Measurements from ENCODE around the gene TGFB1.

The TGFB1 gene

GRCh38 chr19:41353466-41354342, at the start of gene TGFB1:
Gene TGFB1, minus strand, starts transcription at chr19:41353922. Its CDS starts 878 bp downstream, at chr19:41353044.
- DNase-seq (ENCODE audit: low spot score) = peak; percentile 99
- TF ChIP-seq CTCF (IDR thresholded peaks at IDR 0.05; ENCODE audit: extremely low read depth, missing control alignments) = peak; percentile 92

- no peak for DNase-seq (ENCODE audit: low spot score)
- TF ChIP-seq CTCF (IDR thresholded peaks at IDR 0.05; ENCODE audit: extremely low read depth, missing control alignments) = no peak
These were observed 48.3 kb upstream of the TGFB1 start for GRCh38 chr19:41402010-41402409.

- DNase-seq (ENCODE audit: low spot score) = no peak
- TF ChIP-seq CTCF (IDR thresholded peaks at IDR 0.05; ENCODE audit: extremely low read depth, missing control alignments) = no peak
These were observed 47.8 kb upstream of the TGFB1 start for GRCh38 chr19:41401483-41401882.

- no peak for TF ChIP-seq CTCF (IDR thresholded peaks at IDR 0.05; ENCODE audit: extremely low read depth, missing control alignments)
- DNase-seq (ENCODE audit: low spot score) = no peak
These were observed 45.8 kb upstream of the TGFB1 start for GRCh38 chr19:41399525-41399924.

GRCh38 chr19:41399091-41399490, 45.4 kb upstream of the TGFB1 start:
- no peak for DNase-seq (ENCODE audit: low spot score)
- no peak for TF ChIP-seq CTCF (IDR thresholded peaks at IDR 0.05; ENCODE audit: extremely low read depth, missing control alignments)

- no peak for TF ChIP-seq CTCF (IDR thresholded peaks at IDR 0.05; ENCODE audit: extremely low read depth, missing control alignments)
- DNase-seq (ENCODE audit: low spot score) = no peak
These were observed 44.9 kb upstream of the TGFB1 start for GRCh38 chr19:41398598-41398997.

- TF ChIP-seq CTCF (IDR thresholded peaks at IDR 0.05; ENCODE audit: extremely low read depth, missing control alignments) = no peak
- DNase-seq (ENCODE audit: low spot score) = no peak
These were observed 44.3 kb upstream of the TGFB1 start for GRCh38 chr19:41398050-41398418.
